CD4-positive, alpha-beta memory T cell (primary cell): ENCODE measurements around the gene TSHZ2. TPM values are rescaled to one million over a fixed set of nuclear protein-coding genes. Genes with fewer than 3 reads are reported as not detected.
A peak's percentile ranks its signal among the peaks of the same experiment; 100 is the strongest.

Experiments
- CTCF ChIA-PET: fragments of 350-600 bp; sonication (Branson Sonifier 250); formaldehyde crosslinking; loops from one replicate; lab custom pipeline; 2021; ENCODE audit warnings: inconsistent platforms; ENCODE audit not compliant: partially characterized antibody; lab: Charles Lee
- POLR2A ChIA-PET: fragments of 350-600 bp; sonication (Branson Sonifier 250); formaldehyde crosslinking; loops from one replicate; lab custom pipeline; 2021; ENCODE audit not compliant: partially characterized antibody; lab: Charles Lee
- DNase-seq, 5 donors: peaks; one replicate each; pipeline versions ENCODE4 v3.0.0 to v3.0.0-alpha.2; 2020 to 2022; ENCODE audit warnings: mixed read lengths in 1 of 5
- H3K27ac ChIP-seq: one replicate; pipeline ENCODE4 v1.7.0; 2013; ENCODE audit warnings: low read depth, low read length
- H3K27me3 ChIP-seq: 2 replicates; pipeline ENCODE4 v1.7.0; 2013; ENCODE audit warnings: mild to moderate bottlenecking, low read length, moderate library complexity; ENCODE audit not compliant: insufficient read depth
- H3K36me3 ChIP-seq: 2 replicates; pipeline ENCODE4 v1.7.0; 2013; ENCODE audit warnings: mild to moderate bottlenecking, low read length, moderate library complexity; ENCODE audit not compliant: insufficient read depth
- H3K4me1 ChIP-seq: 2 replicates; pipeline ENCODE4 v1.7.0; 2013; ENCODE audit warnings: mild to moderate bottlenecking, low read length, moderate library complexity; ENCODE audit not compliant: insufficient read depth
- H3K4me3 ChIP-seq, 2 donors: one replicate each; pipeline ENCODE4 v1.7.0; 2013; ENCODE audit warnings: low read length in 2 of 2, mild to moderate bottlenecking in 1 of 2
- H3K9me3 ChIP-seq, 2 donors: one replicate each; pipeline ENCODE4 v1.7.0; 2013; ENCODE audit warnings: low read length in 2 of 2, control low read depth in 1 of 2; ENCODE audit not compliant: control insufficient read depth in 1 of 2
- H3K27ac Mint-ChIP-seq, 7 donors: one replicate each; pipeline ENCODE4 v1.8.0; 2020 to 2021; ENCODE audit warnings: mixed read lengths in 7 of 7, mild to moderate bottlenecking in 6 of 7, inconsistent platforms in 3 of 7, moderate library complexity in 3 of 7
- H3K27me3 Mint-ChIP-seq, 2 donors: one replicate each; pipeline ENCODE4 v1.8.0; 2020 to 2021; ENCODE audit warnings: mixed read lengths in 2 of 2
- H3K36me3 Mint-ChIP-seq, 2 donors: one replicate each; pipeline ENCODE4 v1.8.0; 2020 to 2021; ENCODE audit warnings: mixed read lengths in 2 of 2, inconsistent platforms in 1 of 2, mild to moderate bottlenecking in 1 of 2
- H3K4me1 Mint-ChIP-seq, 4 donors: one replicate each; pipeline ENCODE4 v1.8.0; 2020 to 2021; ENCODE audit warnings: mixed read lengths in 4 of 4, mild to moderate bottlenecking in 1 of 4
- H3K4me3 Mint-ChIP-seq, 8 donors: one replicate each; pipeline ENCODE4 v1.8.0; 2020 to 2021; ENCODE audit warnings: mixed read lengths in 8 of 8, mild to moderate bottlenecking in 7 of 8, moderate library complexity in 6 of 8, inconsistent platforms in 3 of 8
- H3K9me3 Mint-ChIP-seq, 8 donors: one replicate each; pipeline ENCODE4 v1.8.0; 2020 to 2021; ENCODE audit warnings: mixed read lengths in 8 of 8, mild to moderate bottlenecking in 5 of 8, inconsistent platforms in 3 of 8, moderate library complexity in 1 of 8
- intact Hi-C: fragments of 100-400 bp; cut with micrococcal nuclease; formaldehyde crosslinking; loops from one replicate; pipeline ENCODE4 v1.15.1; 2023
- polyA plus RNA-seq, 2 donors: library from polyadenylated mRNA; unstranded; fragments of 300-500 nt; fragmentation: Illumina TruSeq; gene quantifications; one replicate each; pipeline ENCODE4 v1.2.3, GENCODE V29; 2021
- total RNA-seq, 2 experiments: library from RNA; stranded (reverse); gene quantifications; one replicate each; pipeline ENCODE4 v1.2.3, GENCODE V29; 2021

TSHZ2 gene
- total and polyA plus RNA-seq, 4 experiments from 2014 or later = 2.3 to 31.8 (median 17.1) TPM

DNA sequence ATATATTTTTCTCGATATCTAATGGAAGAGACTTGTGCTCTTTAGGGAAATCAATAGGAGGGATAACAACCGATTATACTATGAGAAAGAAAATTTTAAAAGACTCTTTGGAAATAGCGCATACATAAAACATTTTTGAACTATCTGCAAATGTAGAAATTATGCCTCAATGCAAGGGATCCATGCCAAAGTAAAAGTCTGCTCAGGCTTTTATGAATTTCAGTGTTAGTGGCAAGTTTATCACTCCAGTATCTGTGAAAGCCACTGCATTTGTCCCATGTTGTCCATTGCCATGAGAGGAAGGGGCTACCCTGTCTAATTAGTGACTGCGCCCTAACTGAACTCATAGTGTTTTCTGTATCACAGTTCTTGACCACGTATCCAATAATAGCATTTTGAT, 81.4 kb downstream of the TSHZ2 start:
- Mint-ChIP-seq H3K4me3 (no peak overlapping the region), H3K27ac (no peak overlapping the region), H3K9me3 (peaks cover 0 to 5% (median 0%) of the 10 kb centered on the region in 8 donors), H3K4me1 (peaks cover 0 to 3% (median 0%) of the 10 kb centered on the region in 4 donors), H3K27me3 (no peaks in the 10 kb centered on the region), H3K36me3 (no peaks in the 10 kb centered on the region)
- H3K36me3 ChIP-seq = no peaks in the 10 kb centered on the region
- POLR2A ChIA-PET = no interaction called here
- H3K9me3 ChIP-seq = no peaks in the 10 kb centered on the region
- H3K27ac ChIP-seq = no peak overlapping the region
- H3K27me3 ChIP-seq = no peaks in the 10 kb centered on the region
- no peak for DNase-seq
- intact Hi-C loops = no loop called here
- no peak overlapping the region for H3K4me3 ChIP-seq
- H3K4me1 ChIP-seq = no peaks in the 10 kb centered on the region
- CTCF ChIA-PET = no interaction called here

DNA sequence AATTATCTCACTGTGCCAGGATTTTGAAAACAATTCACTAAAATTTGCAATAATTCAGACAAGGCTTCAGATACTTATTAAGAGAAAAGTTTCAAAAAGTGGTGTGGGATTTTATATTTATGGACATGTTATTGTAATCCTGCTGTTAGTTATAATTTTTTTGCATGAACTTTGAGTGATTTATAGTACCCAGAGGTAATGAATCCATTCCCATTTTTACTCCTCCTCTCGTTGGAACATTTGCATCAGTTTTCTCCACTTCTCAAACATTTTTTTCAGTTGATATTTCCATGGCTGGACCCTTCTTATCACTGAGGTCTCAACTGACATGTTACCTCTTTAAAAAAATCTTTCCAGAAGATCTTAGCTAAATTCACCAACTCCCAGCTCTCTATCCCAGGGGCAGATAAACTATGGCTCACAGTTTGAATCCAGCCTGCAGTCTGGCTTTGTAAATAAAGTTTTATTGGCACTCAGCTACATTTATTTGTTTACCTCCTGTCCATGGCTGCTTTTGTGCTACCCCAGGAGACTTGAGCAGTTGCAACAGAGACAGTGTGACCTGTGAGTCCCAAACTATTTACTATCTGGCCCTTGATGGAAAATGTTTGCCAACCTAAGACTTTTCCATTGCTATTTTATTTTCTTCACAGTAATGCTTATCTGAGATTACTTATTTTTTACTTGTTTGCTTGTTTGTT, 83.4 kb downstream of the TSHZ2 start:
- Histone ChIP-seq H3K27ac (no peak overlapping the region), H3K4me3 (no peak overlapping the region), H3K27me3 (no peaks in the 10 kb centered on the region), H3K9me3 (no peaks in the 10 kb centered on the region), H3K4me1 (no peaks in the 10 kb centered on the region), H3K36me3 (no peaks in the 10 kb centered on the region)
- no peak for DNase-seq
- Mint-ChIP-seq H3K27me3 (no peaks in the 10 kb centered on the region), H3K4me1 (peaks cover 0 to 7% (median 0%) of the 10 kb centered on the region in 4 donors), H3K9me3 (peaks cover 0 to 2% (median 0%) of the 10 kb centered on the region in 8 donors), H3K4me3 (no peak overlapping the region), H3K36me3 (no peaks in the 10 kb centered on the region), H3K27ac (no peak overlapping the region)
- ChIA-PET POLR2A (no interaction called here), CTCF (no interaction called here)
- intact Hi-C loops = no loop called here

DNA sequence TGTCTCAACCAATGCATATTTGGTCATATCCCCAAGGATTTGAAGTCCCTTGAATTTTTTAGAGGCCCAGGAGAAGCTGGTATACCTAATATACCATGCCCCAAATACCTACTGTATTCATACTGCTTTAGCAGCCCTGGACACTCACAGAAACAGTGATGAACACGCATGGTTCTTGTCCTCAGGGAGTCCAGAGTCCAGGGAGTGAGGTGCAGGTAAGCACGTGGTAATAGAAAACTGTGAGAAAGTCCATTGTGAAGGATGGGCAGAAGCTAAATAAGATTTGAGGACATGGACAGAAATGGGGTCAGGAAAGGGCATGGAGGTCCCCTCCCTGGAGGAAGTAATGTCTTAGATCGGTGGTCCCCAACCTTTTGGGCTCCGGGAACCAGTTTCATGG, 85.4 kb downstream of the TSHZ2 start:
- Histone ChIP-seq H3K36me3 (no peaks in the 10 kb centered on the region), H3K4me3 (no peak overlapping the region), H3K27me3 (no peaks in the 10 kb centered on the region), H3K27ac (no peak overlapping the region), H3K9me3 (no peaks in the 10 kb centered on the region), H3K4me1 (peaks cover 15% of the 10 kb centered on the region)
- POLR2A ChIA-PET = no interaction called here
- Mint-ChIP-seq H3K4me3 (no peak overlapping the region), H3K4me1 (peaks cover 10 to 21% (median 12%) of the 10 kb centered on the region in 4 donors), H3K9me3 (peaks cover 0 to 2% (median 0%) of the 10 kb centered on the region in 8 donors), H3K27me3 (no peaks in the 10 kb centered on the region), H3K27ac (peak overlapping the region in 1 of 7 donors; percentile 25), H3K36me3 (no peaks in the 10 kb centered on the region)
- no peak for DNase-seq
- CTCF ChIA-PET = no interaction called here
- intact Hi-C loops = no loop called here

- Mint-ChIP-seq H3K36me3 (no peaks in the 10 kb centered on the region), H3K9me3 (peaks cover 0 to 2% (median 0%) of the 10 kb centered on the region in 8 donors), H3K27ac (no peak overlapping the region), H3K4me3 (no peak overlapping the region), H3K4me1 (peaks cover 12 to 22% (median 14%) of the 10 kb centered on the region in 4 donors), H3K27me3 (no peaks in the 10 kb centered on the region)
- peaks cover 19% of the 10 kb centered on the region for H3K4me1 ChIP-seq
- DNase-seq = no peak
- no peaks in the 10 kb centered on the region for H3K27me3 ChIP-seq
- intact Hi-C loops = no loop called here
- H3K9me3 ChIP-seq = no peaks in the 10 kb centered on the region
- H3K27ac ChIP-seq = no peak overlapping the region
- no peaks in the 10 kb centered on the region for H3K36me3 ChIP-seq
- ChIA-PET CTCF (interaction anchor here (0.7 kb wide), 1 partner anchor 56 kb away, joined by 3 read pairs; no protein-coding TSS in a partner anchor), POLR2A (no interaction called here)
- no peak overlapping the region for H3K4me3 ChIP-seq
These were observed 87.7 kb downstream of the TSHZ2 start for GRCh38 chr20:53059848-53060247.

GRCh38 chr20:53061192-53062108, 89.3 kb downstream of the TSHZ2 start:
- Mint-ChIP-seq H3K36me3 (no peaks in the 10 kb centered on the region), H3K4me1 (peaks cover 12 to 22% (median 14%) of the 10 kb centered on the region in 4 donors), H3K27ac (peak overlapping the region in 5 of 7 donors; percentile 3 to 83 (median 24)), H3K4me3 (peak overlapping the region in 1 of 8 donors; percentile 40), H3K9me3 (peaks cover 0 to 4% (median 0%) of the 10 kb centered on the region in 8 donors), H3K27me3 (no peaks in the 10 kb centered on the region)
- intact Hi-C loops = no loop called here
- no peak overlapping the region for H3K4me3 ChIP-seq
- no peaks in the 10 kb centered on the region for H3K9me3 ChIP-seq
- DNase-seq = no peak
- H3K27me3 ChIP-seq = no peaks in the 10 kb centered on the region
- CTCF ChIA-PET = no interaction called here
- no peaks in the 10 kb centered on the region for H3K36me3 ChIP-seq
- H3K4me1 ChIP-seq = peaks cover 19% of the 10 kb centered on the region
- H3K27ac ChIP-seq = no peak overlapping the region
- POLR2A ChIA-PET = interaction anchor here (1.3 kb wide), 1 partner anchor 60 kb away, joined by 4 read pairs; no protein-coding TSS in a partner anchor

GRCh38 chr20:53064935-53065334, 92.8 kb downstream of the TSHZ2 start:
- Mint-ChIP-seq H3K4me1 (peaks cover 14 to 22% (median 17%) of the 10 kb centered on the region in 4 donors), H3K9me3 (peaks cover 0 to 11% (median under 1%) of the 10 kb centered on the region in 8 donors), H3K4me3 (no peak overlapping the region), H3K27me3 (peaks cover 1 to 5% of the 10 kb centered on the region in 2 donors), H3K36me3 (peaks cover 2 to 18% of the 10 kb centered on the region in 2 donors), H3K27ac (no peak overlapping the region)
- intact Hi-C loops = no loop called here
- ChIA-PET POLR2A (no interaction called here), CTCF (interaction anchor here (0.5 kb wide), 1 partner anchor 143 kb away, joined by 3 read pairs; no protein-coding TSS in a partner anchor)
- H3K4me3 ChIP-seq = no peak overlapping the region
- H3K9me3 ChIP-seq = no peaks in the 10 kb centered on the region
- no peaks in the 10 kb centered on the region for H3K27me3 ChIP-seq
- peaks cover 22% of the 10 kb centered on the region for H3K4me1 ChIP-seq
- H3K27ac ChIP-seq = no peak overlapping the region
- DNase-seq = no peak
- no peaks in the 10 kb centered on the region for H3K36me3 ChIP-seq

- Histone ChIP-seq H3K4me1 (peaks cover 20% of the 10 kb centered on the region), H3K27ac (no peak overlapping the region), H3K36me3 (no peaks in the 10 kb centered on the region), H3K27me3 (no peaks in the 10 kb centered on the region), H3K9me3 (no peaks in the 10 kb centered on the region), H3K4me3 (no peak overlapping the region)
- DNase-seq = no peak
- intact Hi-C loops = no loop called here
- peaks cover 4 to 10% of the 10 kb centered on the region in 2 donors for H3K27me3 Mint-ChIP-seq
- H3K4me1 Mint-ChIP-seq = peaks cover 9 to 22% (median 17%) of the 10 kb centered on the region in 4 donors
- peaks cover 2 to 18% of the 10 kb centered on the region in 2 donors for H3K36me3 Mint-ChIP-seq
- H3K27ac Mint-ChIP-seq = no peak overlapping the region
- no peak overlapping the region for H3K4me3 Mint-ChIP-seq
- ChIA-PET POLR2A (no interaction called here), CTCF (no interaction called here)
- H3K9me3 Mint-ChIP-seq = peaks cover 0 to 11% (median 3%) of the 10 kb centered on the region in 8 donors
These were observed 96.1 kb downstream of the TSHZ2 start for GRCh38 chr20:53068241-53068640.
